Stimulated activated CD8-positive, alpha-beta memory T cell treated with anti-CD3 and anti-CD28 coated beads, Interleukin-2, amount 100 ng/mL, for 1 hour (primary cell): ENCODE measurements around the gene CLDND1.

Source experiments
- DNase-seq, 2 donors: peaks; one replicate each; pipeline ENCODE4 v3.0.0-alpha.2; 2020; ENCODE audit warnings: low read depth in 2 of 2

Gene CLDND1

DNA sequence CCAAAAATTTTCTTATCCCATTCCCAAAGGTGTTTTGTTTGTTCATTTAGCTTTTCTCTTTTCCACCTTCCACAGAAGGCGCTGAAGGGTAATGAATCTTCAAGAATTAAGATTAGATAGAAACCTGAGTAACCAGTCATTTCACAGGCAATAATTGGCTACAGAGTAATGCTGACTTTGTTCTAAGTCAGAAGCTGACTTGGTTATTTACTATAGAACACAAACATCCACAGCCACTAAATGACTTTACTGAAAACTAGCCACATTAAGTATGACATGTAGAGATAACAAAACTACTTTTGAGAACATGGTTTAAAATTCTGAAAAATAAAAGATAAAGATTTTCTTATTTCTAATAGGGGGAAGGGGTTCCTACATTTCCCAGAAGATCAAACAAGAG, 7.8 kb downstream of the CLDND1 start:
- DNase-seq, result no peak

DNA sequence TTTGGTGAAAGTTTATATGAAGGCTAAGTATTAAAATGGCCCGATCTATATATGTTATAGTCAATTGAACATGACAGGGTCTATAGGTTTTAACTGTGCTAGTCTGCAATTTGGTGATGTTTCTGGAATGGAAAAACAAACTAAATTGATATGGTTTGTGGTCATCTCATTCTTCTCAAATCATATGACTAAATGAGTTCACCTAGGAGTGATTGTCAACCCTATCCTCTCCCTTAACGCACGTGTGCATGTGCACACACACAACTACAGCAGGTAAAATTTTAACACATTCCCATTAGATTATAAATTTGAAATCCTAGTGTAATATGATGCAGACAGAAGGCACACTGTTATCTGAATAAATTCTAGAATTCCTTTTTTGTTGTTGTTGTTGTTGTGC, 9.0 kb downstream of the CLDND1 start:
- no peak for DNase-seq

DNA sequence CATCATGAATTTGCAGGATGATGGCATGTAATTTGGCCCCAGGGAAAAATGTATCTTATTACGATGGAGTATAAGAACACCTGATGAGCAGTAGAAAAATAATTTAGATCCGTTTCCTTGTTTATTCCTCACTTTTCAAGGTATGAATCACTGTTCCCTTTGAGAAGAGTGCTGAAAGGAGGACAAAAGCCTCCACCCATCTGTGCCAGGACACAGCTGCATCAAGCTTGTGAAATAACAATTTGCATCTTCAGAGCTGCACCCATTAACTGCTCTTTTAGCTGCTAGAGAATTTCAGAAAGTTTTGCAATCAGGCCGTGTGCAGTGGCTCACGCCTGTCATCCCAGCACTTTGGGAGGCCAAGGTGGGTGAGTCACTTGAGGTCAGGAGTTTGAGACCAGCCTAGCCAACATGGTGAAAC, 9.6 kb downstream of the CLDND1 start:
- DNase-seq, result no peak

DNA sequence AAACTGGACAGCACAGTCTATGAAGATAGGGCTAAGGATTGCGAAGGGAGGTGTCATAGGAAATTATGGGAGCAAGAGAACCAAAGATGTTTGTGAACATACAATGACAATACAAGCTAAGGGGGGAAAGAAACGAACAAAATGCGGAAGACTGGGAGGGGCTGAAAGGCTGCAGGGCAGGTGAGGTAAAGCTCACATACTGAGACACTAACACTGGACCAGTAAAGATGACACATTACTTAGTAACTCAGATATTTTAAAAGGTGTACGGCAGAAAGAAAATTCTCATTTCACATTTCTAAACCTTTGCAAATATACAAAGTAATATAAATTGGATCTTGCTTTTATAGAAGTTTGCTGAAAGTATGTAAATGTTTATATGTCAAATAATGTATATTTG, 10.1 kb downstream of the CLDND1 start:
- DNase-seq, result no peak

DNA sequence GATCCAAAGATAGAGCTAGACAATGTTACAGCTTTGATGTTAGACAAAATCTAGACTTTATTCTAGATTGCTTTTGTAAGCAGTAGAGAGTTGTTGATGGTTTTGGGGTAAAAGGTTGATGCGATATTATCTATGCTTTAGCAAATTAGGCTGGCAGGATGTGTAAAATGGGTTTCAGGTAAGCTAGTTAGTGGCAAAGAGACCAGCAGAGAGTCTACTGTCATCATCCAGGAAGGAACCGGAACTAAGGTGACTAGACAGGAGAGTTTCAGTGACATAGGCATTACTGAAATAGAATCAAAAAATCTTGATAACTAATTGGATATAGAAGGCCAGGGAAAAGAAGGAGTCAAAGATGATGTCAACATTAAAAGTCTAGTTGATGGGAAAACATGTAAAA, 14.1 kb downstream of the CLDND1 start:
- DNase-seq, result no peak

DNA sequence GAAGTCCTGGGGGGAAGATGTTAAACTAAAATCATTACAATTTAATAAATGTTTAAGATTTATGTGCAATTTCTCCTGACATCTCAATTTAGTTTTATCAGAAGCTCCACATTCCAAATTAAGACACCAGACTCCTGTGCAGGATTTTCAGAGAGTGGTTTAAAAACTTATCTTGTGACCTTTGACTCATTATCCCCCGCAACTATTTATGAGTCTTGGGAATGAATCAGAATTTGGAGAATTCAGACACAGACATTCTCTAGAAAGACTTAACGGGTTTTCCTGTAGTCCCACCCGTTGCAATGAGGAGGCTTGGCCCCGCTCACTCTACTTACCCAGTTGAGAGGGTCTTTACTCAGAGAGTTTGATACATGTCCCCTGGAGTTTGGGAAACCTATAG, 18.2 kb downstream of the CLDND1 start:
- no peak for DNase-seq

DNA sequence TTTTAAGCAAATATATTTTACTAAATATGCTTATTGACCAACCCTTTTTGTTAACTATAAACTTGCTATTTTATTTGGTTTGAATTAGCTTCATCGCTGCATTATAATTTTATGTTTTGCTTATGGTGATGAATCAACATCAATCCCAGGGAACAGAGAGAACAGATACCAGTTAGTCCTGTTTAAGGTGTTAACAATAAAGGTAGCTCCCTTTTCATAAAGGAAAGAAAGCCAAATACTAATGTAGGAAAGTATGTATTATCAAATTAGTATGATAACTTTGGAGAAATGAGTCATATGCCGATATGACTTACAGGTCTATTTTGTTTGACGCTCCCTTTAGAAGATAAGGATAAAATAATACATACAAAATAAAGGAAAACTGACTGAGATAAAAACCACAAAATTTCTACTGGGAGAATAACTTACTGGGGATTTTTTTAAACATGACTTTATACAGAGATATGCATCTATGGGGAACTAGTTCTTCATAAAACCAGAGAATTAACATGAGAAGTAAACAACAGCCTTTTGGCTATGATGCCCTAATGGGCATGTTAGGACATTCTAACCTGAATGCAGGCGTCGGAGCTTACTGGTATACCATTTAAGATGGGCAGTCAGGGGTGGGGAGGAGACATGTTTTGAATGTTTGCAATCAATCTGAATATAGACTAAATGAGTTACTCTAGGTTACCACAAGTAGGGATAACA, 20.7 kb downstream of the CLDND1 start:
- DNase-seq, result no peak

DNA sequence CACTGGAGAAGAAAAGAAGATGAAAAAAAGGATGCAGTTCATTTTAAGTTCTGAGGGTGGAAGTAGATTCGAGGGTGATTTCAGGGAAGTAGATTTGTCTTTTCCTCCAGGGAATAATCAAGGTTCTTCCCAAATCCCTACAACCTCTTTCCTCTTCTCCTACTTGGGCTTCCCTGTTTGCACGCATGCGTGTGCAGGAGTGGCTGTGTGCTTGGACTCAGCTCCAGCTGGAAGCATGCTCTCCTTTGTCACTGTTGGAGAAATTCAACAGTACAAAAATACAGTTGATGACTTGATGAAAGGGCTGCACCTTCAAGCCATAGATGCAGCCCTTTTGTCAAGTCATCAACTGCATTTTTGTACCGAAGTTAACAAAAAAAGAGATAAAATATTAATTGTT, 21.4 kb downstream of the CLDND1 start:
- DNase-seq, result no peak

DNA sequence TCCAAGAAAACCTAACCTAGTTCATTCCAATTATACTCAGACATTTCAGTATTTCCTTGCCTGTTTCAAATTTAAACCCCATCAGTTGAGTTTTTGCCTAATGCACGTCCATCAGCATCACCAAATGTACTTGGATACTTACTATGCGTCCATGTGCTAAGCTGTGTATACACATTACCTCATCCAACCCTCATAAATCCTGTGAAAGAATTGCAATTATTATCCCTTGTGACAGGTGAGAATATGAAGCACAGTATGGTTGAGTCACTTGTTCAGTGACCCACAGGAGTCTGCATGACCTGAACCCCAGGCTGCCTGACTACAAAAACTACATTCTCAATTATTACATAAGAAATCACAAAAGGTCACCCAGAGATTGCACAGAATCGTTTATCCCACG, 22.7 kb downstream of the CLDND1 start:
- DNase-seq, result no peak

DNA sequence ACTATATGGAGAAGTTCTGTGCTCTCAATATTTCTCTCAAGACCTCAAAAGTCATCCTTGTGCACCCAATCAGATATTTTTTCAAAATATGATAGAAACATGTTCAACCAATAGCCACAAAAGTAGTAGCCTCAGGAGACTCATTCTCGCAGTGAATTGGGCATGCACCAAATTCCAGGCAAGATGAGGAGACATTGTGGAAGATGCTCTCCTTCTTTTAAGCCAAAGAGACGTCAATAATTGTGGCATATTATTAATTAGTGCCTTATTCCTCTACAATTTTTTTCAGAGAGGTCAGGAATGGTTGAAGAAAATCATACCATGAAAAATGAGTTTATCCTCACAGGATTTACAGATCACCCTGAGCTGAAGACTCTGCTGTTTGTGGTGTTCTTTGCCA, 25.3 kb downstream of the CLDND1 start, which contains the start of gene OR5K2:
Gene OR5K2 (plus strand): TSS at position 301 of the 400 bp plus-strand sequence. CDS start 0 bp downstream, at position 301.
- DNase-seq, result no peak

DNA sequence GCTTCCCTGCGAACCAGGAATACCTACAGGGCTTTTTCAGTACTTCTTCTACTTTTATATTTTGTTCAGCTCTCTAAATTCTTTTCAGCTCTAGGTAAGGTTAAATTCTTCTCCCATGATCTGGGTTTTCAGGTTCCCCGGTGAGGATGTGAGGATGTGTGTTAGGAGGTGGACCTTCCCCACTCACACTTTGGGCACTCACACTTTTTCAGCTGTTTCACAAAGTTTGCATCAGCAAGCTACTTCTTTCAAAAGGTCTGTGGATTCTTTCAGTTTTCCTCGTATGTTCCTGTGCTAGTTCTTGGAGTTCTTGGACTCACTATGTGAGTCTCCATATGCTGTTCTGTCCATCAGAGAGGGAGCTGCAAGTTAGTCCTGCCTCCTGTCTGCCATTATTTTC, 39.1 kb downstream of the CLDND1 start:
- no peak for DNase-seq

DNA sequence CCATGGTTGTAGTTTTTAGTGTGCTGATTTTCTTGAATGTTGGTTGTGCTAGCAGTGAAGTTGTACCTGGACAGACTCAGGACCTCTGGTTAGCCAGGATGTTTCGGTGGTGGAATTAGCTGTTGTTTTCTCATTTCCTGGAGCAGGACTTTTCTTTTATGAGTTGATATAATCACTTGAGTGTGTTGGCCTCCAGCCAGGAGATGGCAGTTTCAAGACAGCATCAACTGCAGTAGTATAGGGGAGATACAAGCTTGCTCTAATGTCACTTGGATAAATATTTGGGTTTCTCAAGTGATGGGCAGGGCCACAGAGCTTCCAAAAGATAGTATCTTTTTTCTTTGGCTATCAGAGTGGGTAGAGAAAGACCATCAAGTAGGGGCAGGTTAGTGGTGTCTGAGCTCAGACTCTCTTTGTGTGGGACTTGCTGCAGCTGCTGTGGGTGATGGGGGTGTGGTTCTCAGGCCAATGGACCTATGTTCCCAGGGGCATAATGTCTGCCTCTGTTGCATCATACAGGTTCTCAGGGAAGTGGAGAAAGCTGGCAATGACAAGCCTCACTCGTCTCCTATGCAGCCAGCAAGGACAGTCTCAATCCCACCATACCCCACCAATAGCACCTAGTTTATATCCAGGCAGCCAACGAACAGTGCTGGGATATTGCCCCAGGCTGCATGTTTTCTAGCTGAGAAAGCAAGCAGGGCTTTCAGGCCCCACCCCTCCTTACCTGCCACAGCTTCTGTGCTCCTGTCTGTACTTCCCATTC, 39.8 kb downstream of the CLDND1 start:
- no peak for DNase-seq
